H54 (cell line): ENCODE results near the gene USF2.
"Not testable (repeated sequence)": the region's sequence is repeated elsewhere in the genome, so short reads cannot be mapped to it uniquely, and the experiment has no call there.

Experiments used
- DNase-seq: peaks from one replicate; pipeline ENCODE4 v3.0.0; 2011; ENCODE audit warnings: low spot score, mixed read lengths; ENCODE audit not compliant: insufficient read length
- FAIRE-seq: peaks from 3 replicates; lab custom pipeline; 2011; peaks lifted over from hg19 to GRCh38; lab: Jason Lieb, UNC
- POLR2A ChIP-seq: IDR thresholded peaks from 2 replicates; pipeline ENCODE4 v1.6.1; 2011; ENCODE audit warnings: low read depth, mild to moderate bottlenecking, low read length

The USF2 gene, protein sequence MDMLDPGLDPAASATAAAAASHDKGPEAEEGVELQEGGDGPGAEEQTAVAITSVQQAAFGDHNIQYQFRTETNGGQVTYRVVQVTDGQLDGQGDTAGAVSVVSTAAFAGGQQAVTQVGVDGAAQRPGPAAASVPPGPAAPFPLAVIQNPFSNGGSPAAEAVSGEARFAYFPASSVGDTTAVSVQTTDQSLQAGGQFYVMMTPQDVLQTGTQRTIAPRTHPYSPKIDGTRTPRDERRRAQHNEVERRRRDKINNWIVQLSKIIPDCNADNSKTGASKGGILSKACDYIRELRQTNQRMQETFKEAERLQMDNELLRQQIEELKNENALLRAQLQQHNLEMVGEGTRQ

GRCh38 chr19:35268536-35269437, at the start of gene USF2:
Gene USF2, plus strand, starts transcription at chr19:35268962. Its CDS starts 140 bp downstream, at chr19:35269102.
- TF ChIP-seq POLR2A, result no peak
- no peak for FAIRE-seq
- peak; percentile 95 for DNase-seq

- no peak for TF ChIP-seq POLR2A
- DNase-seq (no peak), FAIRE-seq (no peak)
Measured at GRCh38 chr19:35219008-35219407, 49.8 kb upstream of the USF2 start.

DNA sequence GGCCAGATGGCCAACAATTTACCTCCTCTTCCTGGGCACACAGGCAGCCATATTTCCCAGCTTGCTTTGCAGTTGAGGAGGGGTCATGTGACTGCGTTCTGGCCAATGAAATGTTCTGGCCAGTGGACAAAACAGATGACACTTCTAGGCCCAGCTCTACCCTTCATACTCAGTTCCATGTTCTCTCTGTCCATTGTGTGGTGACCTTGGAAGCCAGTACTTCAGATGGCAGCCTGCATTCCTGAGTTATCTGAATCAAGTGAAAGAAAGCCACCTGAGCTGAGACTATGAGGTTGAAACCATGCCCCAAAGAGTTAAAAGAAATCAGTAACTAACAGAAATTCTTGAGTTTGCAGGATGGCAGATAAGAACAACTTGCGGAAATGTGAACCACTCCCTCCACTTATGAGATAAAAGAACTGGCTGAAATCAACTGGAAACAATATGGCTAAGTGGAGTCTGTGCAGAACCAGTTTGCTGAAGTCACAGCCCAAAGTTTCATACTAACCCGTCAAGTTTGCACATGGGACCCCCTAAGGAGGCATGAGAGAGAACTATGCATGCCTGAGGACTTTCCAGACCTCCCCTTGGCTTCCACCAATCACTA, 48.3 kb upstream of the USF2 start:
- DNase-seq (no peak), FAIRE-seq (no peak)
- TF ChIP-seq POLR2A, result no peak

DNA sequence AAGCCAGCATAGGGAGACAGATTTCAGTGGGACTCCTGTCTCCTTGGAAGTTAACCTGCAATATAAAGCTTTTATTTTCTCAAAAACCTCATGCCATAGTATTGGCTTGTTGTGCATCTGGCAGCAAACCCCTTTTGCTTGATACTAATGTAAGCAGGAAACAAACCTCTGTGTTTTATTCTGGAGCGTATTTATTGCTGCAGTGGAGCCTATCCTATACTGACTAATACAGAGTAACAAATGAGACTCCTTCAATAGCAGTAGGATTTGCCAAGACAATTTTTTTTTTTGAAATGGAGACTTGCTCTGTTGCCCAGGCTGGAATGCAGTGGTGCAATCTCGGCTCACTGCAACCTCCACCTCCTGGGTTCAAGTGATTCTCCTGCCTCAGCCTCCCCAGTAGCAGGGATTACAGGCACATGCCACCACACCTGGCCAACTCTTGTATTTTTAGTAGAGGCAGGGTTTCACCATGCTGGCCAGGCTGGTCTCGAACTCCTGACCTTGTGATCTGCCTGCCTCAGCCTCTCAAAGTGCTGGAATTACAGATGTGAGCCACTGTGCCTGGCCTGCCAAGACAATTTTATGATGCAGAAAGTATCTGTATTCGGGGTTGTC, 47.7 kb upstream of the USF2 start:
- not testable (repeated sequence) for FAIRE-seq, DNase-seq

DNA sequence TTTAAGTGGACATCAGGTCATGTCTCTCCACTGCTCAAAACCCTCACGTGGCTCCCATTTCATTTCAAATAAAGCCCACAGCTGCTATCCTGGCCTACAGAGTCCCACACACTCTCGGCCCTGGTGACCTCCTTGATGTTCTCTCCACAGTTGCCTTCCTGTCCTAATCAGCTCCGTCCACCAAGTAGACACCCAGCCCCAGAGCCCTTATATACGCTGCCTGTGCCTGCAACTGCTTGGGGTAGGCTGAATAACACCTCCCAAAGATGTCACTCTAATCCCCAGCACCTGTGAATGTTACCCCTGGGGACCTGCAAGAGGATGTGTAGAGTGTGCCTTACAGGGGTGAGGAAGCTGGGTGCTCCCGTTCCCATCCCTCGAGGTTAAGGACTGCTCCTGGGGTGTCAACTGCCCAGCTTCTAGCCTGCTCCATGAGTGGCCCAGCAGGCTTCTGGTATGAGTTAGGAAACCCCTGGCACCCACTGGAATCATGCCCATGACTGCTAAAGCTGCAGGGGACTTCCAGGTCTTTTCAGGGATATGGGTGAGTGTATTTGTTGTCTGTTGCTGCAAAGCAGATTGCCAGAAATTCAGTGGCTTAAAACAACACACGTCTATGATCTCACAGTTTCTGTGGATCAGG, 46.3 kb upstream of the USF2 start:
- DNase-seq (no peak), FAIRE-seq (no peak)
- TF ChIP-seq POLR2A, result no peak

- no peak for TF ChIP-seq POLR2A
- FAIRE-seq (no peak), DNase-seq (no peak)
Measured at GRCh38 chr19:35223084-35223790, 45.5 kb upstream of the USF2 start.

DNA sequence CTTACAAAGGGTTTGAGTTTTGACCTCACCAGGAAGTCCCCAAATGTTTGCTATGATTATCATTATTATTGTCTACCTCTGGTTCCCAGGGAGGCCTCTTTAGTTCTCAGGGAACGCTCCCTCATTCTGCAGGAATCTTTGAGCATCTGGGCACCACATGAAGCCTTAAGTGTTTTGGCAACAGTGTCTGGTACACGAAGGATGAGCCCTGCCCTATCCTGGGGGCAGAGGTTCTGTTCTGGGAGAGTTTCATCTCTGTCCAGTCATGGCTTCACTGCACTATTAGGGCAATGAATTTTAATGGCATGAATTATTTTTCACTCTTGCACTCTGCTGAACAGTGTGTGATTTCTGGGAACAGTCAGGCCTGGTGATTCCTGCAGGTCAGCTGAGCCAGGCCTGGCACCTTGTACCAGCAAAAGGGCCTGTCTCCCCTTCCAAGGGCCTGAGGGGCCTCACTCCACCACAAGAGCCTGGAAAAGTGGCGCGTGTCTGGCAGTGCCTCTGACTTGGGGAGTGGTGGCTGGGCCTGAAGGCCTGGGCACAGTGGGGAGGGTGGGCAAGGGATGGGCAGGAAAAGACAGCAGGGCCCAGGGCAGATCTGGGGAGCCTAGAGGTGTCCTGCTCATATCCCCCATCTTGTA, 44.8 kb upstream of the USF2 start:
- FAIRE-seq, result no peak
- no peak for DNase-seq
- TF ChIP-seq POLR2A, result no peak

DNA sequence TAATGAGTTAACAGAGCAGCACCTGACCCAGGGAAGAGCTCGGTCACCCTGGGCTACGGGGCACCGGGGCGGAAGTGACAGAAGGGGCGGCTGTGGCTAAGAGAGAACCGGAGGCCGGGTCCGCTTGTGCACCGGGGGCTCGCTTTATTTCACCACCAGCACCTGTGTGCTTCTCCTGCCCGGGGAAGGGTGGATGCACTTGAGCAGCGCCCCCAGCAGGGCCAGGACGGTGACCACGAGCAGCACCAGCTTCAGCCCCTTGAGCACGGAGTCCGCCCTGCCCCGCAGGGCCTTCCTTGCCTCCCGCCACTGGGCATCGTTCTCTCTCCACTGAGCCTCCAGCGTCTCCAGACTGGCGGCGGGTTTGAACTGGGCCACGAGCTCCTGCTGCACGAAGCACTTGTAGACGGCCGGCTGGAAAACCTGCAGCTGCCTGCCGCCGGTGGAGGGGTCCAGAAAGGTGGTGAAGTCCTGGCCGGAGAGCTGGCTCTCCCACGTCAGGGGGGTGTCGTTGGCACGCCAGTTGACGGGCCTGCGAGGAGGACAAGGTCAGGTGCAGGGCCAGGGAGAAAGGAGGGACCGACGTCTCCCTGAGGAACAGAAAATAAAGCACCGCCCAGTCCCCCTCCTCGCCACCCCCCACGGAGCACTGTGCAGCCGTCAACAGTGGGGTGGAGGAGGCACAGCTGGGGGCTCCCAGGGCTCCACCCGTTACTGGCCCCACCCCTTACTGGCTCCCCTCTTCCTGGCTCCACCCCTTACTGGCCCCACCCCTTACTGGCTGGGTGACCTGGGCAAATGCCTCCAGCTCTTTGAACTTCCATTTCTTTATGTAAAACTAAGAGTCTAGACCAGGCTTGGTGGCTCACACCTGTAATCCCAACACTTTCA, 43.8 kb upstream of the USF2 start:
- no peak for TF ChIP-seq POLR2A
- FAIRE-seq (no peak), DNase-seq (no peak)

- no peak for FAIRE-seq
- no peak for TF ChIP-seq POLR2A
- no peak for DNase-seq
Measured at GRCh38 chr19:35225951-35226350, 42.8 kb upstream of the USF2 start.

DNA sequence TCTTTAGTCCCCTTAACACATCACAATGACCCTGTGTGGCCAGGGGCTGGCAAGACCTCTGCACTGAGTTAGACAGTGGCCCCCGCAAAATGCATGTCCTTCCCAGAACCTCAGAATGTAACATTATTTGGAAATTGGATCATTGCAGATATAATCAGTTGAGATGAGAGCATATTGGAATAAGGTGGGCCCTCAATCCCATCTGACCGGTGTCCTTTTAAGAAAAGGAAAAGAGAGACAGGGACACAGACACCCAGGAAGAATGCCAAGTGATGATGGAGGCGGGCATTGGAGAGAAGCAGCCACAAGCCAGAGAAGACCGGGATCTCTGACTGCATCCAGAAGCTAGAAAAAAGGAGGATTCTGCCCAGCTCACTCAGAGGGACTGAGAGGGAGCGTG, 42.0 kb upstream of the USF2 start:
- FAIRE-seq, result no peak
- no peak for DNase-seq
- TF ChIP-seq POLR2A, result no peak

DNA sequence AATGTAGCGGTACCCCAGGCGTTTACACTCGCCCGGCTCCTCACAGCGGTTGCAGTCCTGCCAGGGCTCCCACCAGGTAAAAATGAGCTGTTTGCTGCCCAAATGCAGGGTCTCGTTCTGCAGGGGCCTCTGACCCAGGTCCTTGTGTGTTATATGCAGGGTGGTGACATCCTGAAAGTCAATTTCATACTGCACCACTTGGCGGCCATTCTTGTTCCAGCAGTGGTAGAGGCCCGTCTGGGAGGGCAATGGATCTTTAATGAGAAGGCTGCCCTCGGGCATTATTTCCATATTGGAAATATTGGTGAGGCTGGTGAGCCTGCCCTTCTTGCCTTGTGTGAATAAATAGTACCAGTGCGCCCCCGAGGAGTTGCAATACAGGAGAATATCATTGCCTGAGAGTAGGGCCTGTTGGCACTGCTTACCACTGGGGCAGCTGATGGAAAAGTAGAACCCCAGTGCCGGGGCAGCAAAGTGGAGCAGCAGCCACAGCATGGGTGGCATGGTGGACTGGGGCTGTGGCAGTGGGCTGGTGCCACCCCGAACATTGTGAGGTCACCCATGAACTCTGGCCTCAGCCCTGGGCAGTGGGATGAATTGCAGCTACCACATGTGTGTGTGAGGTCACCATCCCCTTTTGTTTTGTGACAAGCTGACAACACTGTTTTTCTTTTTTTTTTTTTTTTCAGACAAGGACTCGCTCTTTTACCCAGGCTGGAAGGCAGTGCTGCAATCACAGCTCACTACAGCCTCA, 40.4 kb upstream of the USF2 start, which contains the start of gene FAM187B:
FAM187B (minus strand) TSS at position 563 of the 754 bp plus-strand sequence; CDS start at position 504, 59 bp downstream.
- FAIRE-seq (no peak), DNase-seq (no peak)
- TF ChIP-seq POLR2A, result no peak
